Subcutaneous adipose tissue (tissue), 4 donors: ENCODE results near the gene TMEM184B. TPM values are rescaled to one million over a fixed set of nuclear protein-coding genes. Genes with fewer than 3 reads are reported as not detected.

Experiments used
- CTCF ChIP-seq: fragments of 450-650 bp; IDR thresholded peaks from one replicate; pipeline ENCODE4 v1.5.1; 2016; ENCODE audit warnings: low read depth, mild to moderate bottlenecking, control low read depth, antibody characterized with exemption, moderate library complexity
- total RNA-seq, 4 donors: library from RNA; depleted of rRNA; stranded (reverse); fragments of >200 nt; gene quantifications; one replicate each; pipeline ENCODE4 v1.1.0, GENCODE V29; 2016

TMEM184B gene
- total RNA-seq, 4 donors from 2014 or later: 23.6 to 105 (median 41.4) TPM

GRCh38 chr22:38295863-38296262 lies 23.1 kb upstream of the TMEM184B start:
- TF ChIP-seq CTCF: no peak

DNA sequence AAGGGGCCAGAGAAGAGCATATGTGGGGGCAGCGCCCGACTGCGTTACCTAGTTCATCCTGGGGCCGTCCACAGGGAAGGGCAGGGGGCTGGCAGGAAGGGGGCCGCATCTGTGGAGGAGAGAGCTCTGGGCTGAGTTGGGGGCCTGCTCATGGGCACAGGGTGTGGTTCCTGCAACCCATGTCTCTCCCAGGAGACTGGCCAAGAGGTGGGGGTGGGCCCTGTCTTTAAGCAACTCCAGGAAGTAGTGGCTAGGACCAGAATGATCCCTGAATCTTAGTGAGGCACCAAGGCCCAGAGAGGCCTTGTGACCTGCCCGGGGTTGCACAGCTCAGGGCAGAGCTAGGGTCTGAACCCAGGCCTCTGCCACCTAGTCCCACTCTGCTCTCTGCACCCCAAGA lies 22.5 kb upstream of the TMEM184B start:
- TF ChIP-seq CTCF: no peak

GRCh38 chr22:38294193-38294592 lies 21.4 kb upstream of the TMEM184B start:
- no peak for TF ChIP-seq CTCF

- TF ChIP-seq CTCF: no peak
Observed at GRCh38 chr22:38292694-38293093, 19.9 kb upstream of the TMEM184B start.

DNA sequence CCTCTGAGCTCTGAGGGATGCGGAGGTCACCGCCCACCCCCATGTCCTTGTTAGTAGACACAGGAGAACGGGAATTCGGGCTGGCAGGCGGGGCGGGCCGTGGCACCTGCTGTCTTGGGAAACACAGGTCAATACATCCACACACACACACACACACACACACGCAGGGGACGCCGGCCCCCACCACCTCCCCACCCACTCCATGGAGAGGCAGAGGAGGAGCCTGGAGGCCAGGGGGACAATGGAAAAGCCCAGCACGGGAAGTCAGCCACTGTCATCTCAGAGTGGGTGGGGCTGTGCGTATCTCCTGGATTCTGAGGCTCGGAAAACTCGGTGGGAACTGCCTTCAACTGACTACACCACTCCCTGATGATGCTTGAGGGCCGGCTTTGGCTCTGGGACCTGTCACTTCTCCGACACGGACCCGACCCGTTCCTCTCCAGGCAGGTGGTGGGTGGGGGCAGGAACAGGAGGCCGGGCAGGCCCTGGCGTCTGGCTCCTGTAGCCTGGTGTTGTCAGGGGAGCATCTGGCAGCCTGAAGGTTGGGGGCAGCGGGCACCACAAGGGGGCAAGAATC lies 18.5 kb upstream of the TMEM184B start:
- no peak for TF ChIP-seq CTCF

GRCh38 chr22:38290347-38290746 lies 17.5 kb upstream of the TMEM184B start:
- TF ChIP-seq CTCF: no peak

GRCh38 chr22:38289583-38290082 lies 16.8 kb upstream of the TMEM184B start:
- no peak for TF ChIP-seq CTCF
